Measurements from ENCODE around the gene SLC19A1. TPM values are rescaled to one million over a fixed set of nuclear protein-coding genes. Genes with fewer than 3 reads are reported as not detected.

The SLC19A1 gene
- total RNA-seq, 1 donor from 2014 or later, result 25.6 TPM

GRCh38 chr21:45543371-45543709, 1.1 kb upstream of the SLC19A1 start:
- Mint-ChIP-seq H3K4me1 (ENCODE audit: low read depth) (peaks cover 12% of the 10 kb centered on the region), H3K4me3 (ENCODE audit: low read depth) (peak overlapping the region; percentile 65), H3K27me3 (peaks cover 11% of the 10 kb centered on the region), H3K27ac (no peak overlapping the region), H3K9me3 (ENCODE audit: low read depth) (peaks cover 8% of the 10 kb centered on the region), H3K36me3 (ENCODE audit: insufficient read depth) (no peaks in the 10 kb centered on the region)
- DNase-seq (ENCODE audit: low spot score, unreplicated experiment), result no peak
- TF ChIP-seq, protein P1, sequence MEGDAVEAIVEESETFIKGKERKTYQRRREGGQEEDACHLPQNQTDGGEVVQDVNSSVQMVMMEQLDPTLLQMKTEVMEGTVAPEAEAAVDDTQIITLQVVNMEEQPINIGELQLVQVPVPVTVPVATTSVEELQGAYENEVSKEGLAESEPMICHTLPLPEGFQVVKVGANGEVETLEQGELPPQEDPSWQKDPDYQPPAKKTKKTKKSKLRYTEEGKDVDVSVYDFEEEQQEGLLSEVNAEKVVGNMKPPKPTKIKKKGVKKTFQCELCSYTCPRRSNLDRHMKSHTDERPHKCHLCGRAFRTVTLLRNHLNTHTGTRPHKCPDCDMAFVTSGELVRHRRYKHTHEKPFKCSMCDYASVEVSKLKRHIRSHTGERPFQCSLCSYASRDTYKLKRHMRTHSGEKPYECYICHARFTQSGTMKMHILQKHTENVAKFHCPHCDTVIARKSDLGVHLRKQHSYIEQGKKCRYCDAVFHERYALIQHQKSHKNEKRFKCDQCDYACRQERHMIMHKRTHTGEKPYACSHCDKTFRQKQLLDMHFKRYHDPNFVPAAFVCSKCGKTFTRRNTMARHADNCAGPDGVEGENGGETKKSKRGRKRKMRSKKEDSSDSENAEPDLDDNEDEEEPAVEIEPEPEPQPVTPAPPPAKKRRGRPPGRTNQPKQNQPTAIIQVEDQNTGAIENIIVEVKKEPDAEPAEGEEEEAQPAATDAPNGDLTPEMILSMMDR (IDR thresholded peaks at IDR 0.05; ENCODE audit: unreplicated experiment), result no peak

- H3K27me3 Mint-ChIP-seq, result peaks cover 8% of the 10 kb centered on the region
- H3K27ac Mint-ChIP-seq, result no peak overlapping the region
- H3K4me3 Mint-ChIP-seq (ENCODE audit: low read depth), result peak overlapping the region; percentile 65
- TF ChIP-seq, protein P1 (IDR thresholded peaks at IDR 0.05; ENCODE audit: unreplicated experiment), result no peak
- H3K9me3 Mint-ChIP-seq (ENCODE audit: low read depth), result peaks cover 4% of the 10 kb centered on the region
- H3K4me1 Mint-ChIP-seq (ENCODE audit: low read depth), result peaks cover 12% of the 10 kb centered on the region
- no peaks in the 10 kb centered on the region for H3K36me3 Mint-ChIP-seq (ENCODE audit: insufficient read depth)
- DNase-seq (ENCODE audit: low spot score, unreplicated experiment), result peak; percentile 10
These were observed 579 bp upstream of the SLC19A1 start for GRCh38 chr21:45542667-45543370.

DNA sequence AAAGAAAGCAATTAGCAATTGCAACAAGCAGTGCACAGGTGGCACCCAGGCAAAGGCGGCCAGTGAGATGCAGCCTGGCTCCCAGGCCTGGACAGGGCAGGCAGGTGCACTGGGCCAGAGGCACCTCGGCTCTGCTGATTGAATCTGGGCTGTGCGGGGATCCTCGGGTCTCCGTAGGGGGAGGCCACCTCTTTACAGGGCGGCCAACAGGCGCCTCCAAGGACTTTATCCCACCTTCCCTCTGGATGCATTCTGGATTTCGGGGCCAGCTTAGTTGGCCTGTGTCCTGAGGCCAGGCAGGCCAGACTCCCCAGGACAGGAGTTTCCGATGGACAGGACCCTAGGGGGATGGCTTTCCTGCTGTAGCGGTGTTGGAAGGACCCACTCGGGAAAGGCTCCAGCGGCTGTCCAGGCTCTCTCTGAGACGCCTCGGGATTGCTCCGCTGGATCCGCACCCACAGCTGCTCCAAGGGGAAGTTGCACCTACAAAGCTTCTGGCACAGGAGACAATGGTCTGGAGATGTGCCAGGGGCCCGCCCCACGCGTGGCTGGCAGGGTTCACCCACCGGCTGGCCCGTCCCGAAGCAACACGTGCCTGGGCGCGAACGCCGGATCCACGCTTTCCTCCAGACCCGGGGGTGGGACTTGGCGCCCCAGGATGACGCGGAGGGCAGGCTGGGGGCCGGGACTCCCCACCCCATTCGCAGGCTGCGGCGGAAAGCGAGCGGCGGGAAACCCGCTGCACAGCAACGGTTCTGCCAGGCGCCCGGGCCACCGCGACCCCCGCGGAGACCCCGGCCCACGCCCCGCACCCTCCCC, 810 bp downstream of the SLC19A1 start:
- peak; percentile 9 for DNase-seq (ENCODE audit: low spot score, unreplicated experiment)
- H3K4me1 Mint-ChIP-seq (ENCODE audit: low read depth), result peaks cover 4% of the 10 kb centered on the region
- no peaks in the 10 kb centered on the region for H3K36me3 Mint-ChIP-seq (ENCODE audit: insufficient read depth)
- peaks cover 3% of the 10 kb centered on the region for H3K27me3 Mint-ChIP-seq
- H3K4me3 Mint-ChIP-seq (ENCODE audit: low read depth), result peak overlapping the region; percentile 68
- TF ChIP-seq, protein P1 (IDR thresholded peaks at IDR 0.05; ENCODE audit: unreplicated experiment), result no peak
- H3K27ac Mint-ChIP-seq, result no peak overlapping the region
- H3K9me3 Mint-ChIP-seq (ENCODE audit: low read depth), result no peaks in the 10 kb centered on the region

- no peak for DNase-seq (ENCODE audit: low spot score, unreplicated experiment)
- Mint-ChIP-seq H3K36me3 (ENCODE audit: insufficient read depth) (peaks cover 2% of the 10 kb centered on the region), H3K9me3 (ENCODE audit: low read depth) (no peaks in the 10 kb centered on the region), H3K4me1 (ENCODE audit: low read depth) (peaks cover 4% of the 10 kb centered on the region), H3K27ac (no peak overlapping the region), H3K4me3 (ENCODE audit: low read depth) (peak overlapping the region; percentile 68), H3K27me3 (peaks cover 3% of the 10 kb centered on the region)
- TF ChIP-seq, protein P1 (IDR thresholded peaks at IDR 0.05; ENCODE audit: unreplicated experiment), result no peak
These were observed 1.7 kb downstream of the SLC19A1 start for GRCh38 chr21:45540601-45540970.

GRCh38 chr21:45539796-45540600, 2.2 kb downstream of the SLC19A1 start:
- Mint-ChIP-seq H3K27ac (no peak overlapping the region), H3K4me1 (ENCODE audit: low read depth) (peaks cover 4% of the 10 kb centered on the region), H3K9me3 (ENCODE audit: low read depth) (no peaks in the 10 kb centered on the region), H3K36me3 (ENCODE audit: insufficient read depth) (peaks cover 2% of the 10 kb centered on the region), H3K27me3 (no peaks in the 10 kb centered on the region), H3K4me3 (ENCODE audit: low read depth) (peak overlapping the region; percentile 68)
- DNase-seq (ENCODE audit: low spot score, unreplicated experiment), result no peak
- TF ChIP-seq, protein P1 (IDR thresholded peaks at IDR 0.05; ENCODE audit: unreplicated experiment), result no peak

Data from progenitor cell of endocrine pancreas (in vitro differentiated cells).